SU-DHL-6 (cell line): ENCODE data around the gene ZSWIM5.

Experiments used
- H2AFZ ChIP-seq: fragments of 200-600 bp; sonication (generic); 2 replicates; pipeline ENCODE4 v1.6.1; 2014; ENCODE audit warnings: low read depth, mild to moderate bottlenecking, moderate library complexity, mixed read lengths, antibody characterized with exemption, low read length; ENCODE audit not compliant: severe bottlenecking
- H3F3A ChIP-seq: fragments of 200-600 bp; shearing (Covaris generic); 2 replicates; pipeline ENCODE4 v1.6.0; 2016; ENCODE audit warnings: antibody characterized with exemption, mild to moderate bottlenecking; ENCODE audit not compliant: insufficient read depth
- H3K27ac ChIP-seq: fragments of 200-600 bp; sonication (generic); 2 replicates; pipeline ENCODE4 v1.5.1; 2016; ENCODE audit warnings: low read depth, mild to moderate bottlenecking, low read length, moderate library complexity, mixed read lengths
- H3K27me3 ChIP-seq: fragments of 200-600 bp; sonication (generic), shearing (Covaris generic); 2 replicates; pipeline ENCODE4 v1.6.0; 2014; ENCODE audit warnings: mild to moderate bottlenecking, low read length
- H3K36me3 ChIP-seq: fragments of 200-600 bp; sonication (generic); 2 replicates; pipeline ENCODE4 v1.6.1; 2014; ENCODE audit warnings: mild to moderate bottlenecking, low read length, mixed read lengths
- H3K4me2 ChIP-seq: fragments of 300-600, 200-600 bp; shearing (Covaris generic), sonication (generic); 2 replicates; pipeline ENCODE4 v1.6.0; 2014; ENCODE audit warnings: low read length, low read depth, mild to moderate bottlenecking; ENCODE audit not compliant: poor library complexity, severe bottlenecking
- H3K4me3 ChIP-seq: fragments of 200-600 bp; sonication (generic); 2 replicates; pipeline ENCODE4 v1.5.1; 2014; ENCODE audit warnings: antibody characterized with exemption, low read length, mild to moderate bottlenecking, mixed read lengths; ENCODE audit not compliant: insufficient read depth, poor library complexity, severe bottlenecking
- H3K79me2 ChIP-seq: fragments of 200-600 bp; sonication (generic); 2 replicates; pipeline ENCODE4 v1.6.1; 2014; ENCODE audit warnings: mild to moderate bottlenecking, low read length, moderate library complexity; ENCODE audit not compliant: insufficient read depth
- H3K9ac ChIP-seq: fragments of 200-600 bp; sonication (generic); 2 replicates; pipeline ENCODE4 v1.7.0; 2014; ENCODE audit warnings: mild to moderate bottlenecking, low read length
- H3K9me2 ChIP-seq: fragments of 200-600 bp; sonication (generic); replicated peaks from 2 replicates; pipeline ENCODE4 v1.6.1; 2014; ENCODE audit warnings: low read length; ENCODE audit not compliant: insufficient read depth
- H3K9me3 ChIP-seq: fragments of 200-600 bp; sonication (generic); 2 replicates; pipeline ENCODE4 v1.6.1; 2014; ENCODE audit warnings: low read length, mixed read lengths; ENCODE audit not compliant: insufficient read depth
- H4K20me1 ChIP-seq: fragments of 200-600 bp; sonication (generic); 2 replicates; pipeline ENCODE4 v1.6.1; 2014; ENCODE audit warnings: low read depth, mild to moderate bottlenecking, antibody characterized with exemption, low read length, moderate library complexity, mixed read lengths
- EZH2phosphoT487 ChIP-seq: fragments of 200-600 bp; sonication (generic), shearing (Covaris generic); conservative IDR thresholded peaks from 2 replicates; pipeline ENCODE4 v1.6.1; 2018; ENCODE audit warnings: mild to moderate bottlenecking, antibody characterized with exemption, low read length, moderate library complexity, mixed read lengths
- TF ChIP-seq, protein P1 (sequence below): fragments of 200-600 bp; sonication (generic); IDR thresholded peaks from one replicate; pipeline ENCODE4 v1.5.1; 2017; ENCODE audit warnings: antibody characterized with exemption, mild to moderate bottlenecking, low read length, moderate library complexity; ENCODE audit not compliant: insufficient read depth, poor library complexity, severe bottlenecking

Gene ZSWIM5

GRCh38 chr1:45014321-45015028, 191.9 kb downstream of the ZSWIM5 start:
- H3K4me3 ChIP-seq = no peak overlapping the region
- no peaks in the 10 kb centered on the region for H3K9me3 ChIP-seq
- no peaks in the 10 kb centered on the region for H4K20me1 ChIP-seq
- H3K36me3 ChIP-seq = no peaks in the 10 kb centered on the region
- H3K27ac ChIP-seq = no peak overlapping the region
- no peak overlapping the region for H2AFZ ChIP-seq
- no peaks in the 10 kb centered on the region for H3F3A ChIP-seq
- no peak overlapping the region for H3K9ac ChIP-seq
- H3K79me2 ChIP-seq = no peaks in the 10 kb centered on the region
- no peaks in the 10 kb centered on the region for H3K27me3 ChIP-seq
- no peaks in the 10 kb centered on the region for H3K9me2 ChIP-seq
- TF ChIP-seq, protein P1, sequence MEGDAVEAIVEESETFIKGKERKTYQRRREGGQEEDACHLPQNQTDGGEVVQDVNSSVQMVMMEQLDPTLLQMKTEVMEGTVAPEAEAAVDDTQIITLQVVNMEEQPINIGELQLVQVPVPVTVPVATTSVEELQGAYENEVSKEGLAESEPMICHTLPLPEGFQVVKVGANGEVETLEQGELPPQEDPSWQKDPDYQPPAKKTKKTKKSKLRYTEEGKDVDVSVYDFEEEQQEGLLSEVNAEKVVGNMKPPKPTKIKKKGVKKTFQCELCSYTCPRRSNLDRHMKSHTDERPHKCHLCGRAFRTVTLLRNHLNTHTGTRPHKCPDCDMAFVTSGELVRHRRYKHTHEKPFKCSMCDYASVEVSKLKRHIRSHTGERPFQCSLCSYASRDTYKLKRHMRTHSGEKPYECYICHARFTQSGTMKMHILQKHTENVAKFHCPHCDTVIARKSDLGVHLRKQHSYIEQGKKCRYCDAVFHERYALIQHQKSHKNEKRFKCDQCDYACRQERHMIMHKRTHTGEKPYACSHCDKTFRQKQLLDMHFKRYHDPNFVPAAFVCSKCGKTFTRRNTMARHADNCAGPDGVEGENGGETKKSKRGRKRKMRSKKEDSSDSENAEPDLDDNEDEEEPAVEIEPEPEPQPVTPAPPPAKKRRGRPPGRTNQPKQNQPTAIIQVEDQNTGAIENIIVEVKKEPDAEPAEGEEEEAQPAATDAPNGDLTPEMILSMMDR = peak; percentile 81
- no peak for TF ChIP-seq EZH2phosphoT487
- no peak overlapping the region for H3K4me2 ChIP-seq

DNA sequence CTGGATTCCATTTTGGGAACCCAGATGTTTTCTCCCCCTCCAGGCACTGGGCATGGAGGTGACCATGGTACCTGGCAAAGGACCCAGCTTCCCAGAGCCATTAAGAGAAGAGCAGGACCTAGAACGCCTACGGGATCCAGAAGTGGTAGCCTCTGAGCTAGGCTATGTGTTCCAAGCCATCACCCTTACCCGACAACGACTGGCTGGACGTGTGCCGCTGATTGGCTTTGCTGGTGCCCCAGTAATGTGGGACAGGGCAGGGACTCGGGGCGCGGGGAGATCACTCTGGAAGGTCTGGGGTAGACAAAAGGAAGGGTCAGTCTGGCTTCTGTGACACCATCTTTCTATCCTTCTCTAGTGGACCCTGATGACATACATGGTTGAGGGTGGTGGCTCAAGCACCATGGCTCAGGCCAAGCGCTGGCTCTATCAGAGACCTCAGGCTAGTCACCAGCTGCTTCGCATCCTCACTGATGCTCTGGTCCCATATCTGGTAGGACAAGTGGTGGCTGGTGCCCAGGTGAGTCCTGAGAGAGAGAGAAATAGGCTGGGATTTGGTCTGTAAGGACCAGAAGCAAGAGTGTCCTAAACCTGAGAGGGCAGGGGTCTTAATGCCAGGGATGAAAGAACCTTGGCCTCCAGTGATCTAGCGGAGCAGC, 192.7 kb downstream of the ZSWIM5 start:
- no peak overlapping the region for H3K9ac ChIP-seq
- H3K36me3 ChIP-seq = no peaks in the 10 kb centered on the region
- TF ChIP-seq, protein P1 = no peak
- no peak for TF ChIP-seq EZH2phosphoT487
- H3K9me2 ChIP-seq = no peaks in the 10 kb centered on the region
- H3K27ac ChIP-seq = no peak overlapping the region
- H2AFZ ChIP-seq = no peak overlapping the region
- H3F3A ChIP-seq = no peaks in the 10 kb centered on the region
- no peaks in the 10 kb centered on the region for H3K27me3 ChIP-seq
- peak overlapping the region; percentile 93 for H3K4me2 ChIP-seq
- H3K4me3 ChIP-seq = no peak overlapping the region
- H3K79me2 ChIP-seq = no peaks in the 10 kb centered on the region
- no peaks in the 10 kb centered on the region for H4K20me1 ChIP-seq
- H3K9me3 ChIP-seq = no peaks in the 10 kb centered on the region

- Histone ChIP-seq H3K27me3 (no peaks in the 10 kb centered on the region), H3K27ac (no peak overlapping the region), H3K36me3 (no peaks in the 10 kb centered on the region), H3K9ac (peak overlapping the region; percentile 70), H3K9me3 (no peaks in the 10 kb centered on the region), H3K9me2 (no peaks in the 10 kb centered on the region), H2AFZ (peak overlapping the region; percentile 79), H3K4me2 (peak overlapping the region; percentile 93), H3K79me2 (no peaks in the 10 kb centered on the region), H3K4me3 (peak overlapping the region; percentile 79), H4K20me1 (no peaks in the 10 kb centered on the region), H3F3A (no peaks in the 10 kb centered on the region)
- TF ChIP-seq, protein P1 = no peak
- TF ChIP-seq EZH2phosphoT487 = no peak
Observed at GRCh38 chr1:45012639-45013278, 193.6 kb downstream of the ZSWIM5 start.
